Measurements from ENCODE around the gene EDIL3.
"Not testable (repeated sequence)": the region's sequence is repeated elsewhere in the genome, so short reads cannot be mapped to it uniquely, and the experiment has no call there.

GRCh38 chr5:84312280-84312679, 72.4 kb downstream of the EDIL3 start:
- not testable (repeated sequence) for TF ChIP-seq CTCF (IDR thresholded peaks at IDR 0.05 in 4 of 5, conservative IDR thresholded peaks at IDR 0.05 in 1 of 5); POLR2A (IDR thresholded peaks at IDR 0.05)
